K562 (cell line): ENCODE results near the gene ANKH. TPM values are rescaled to one million over a fixed set of nuclear protein-coding genes. Genes with fewer than 3 reads are reported as not detected.

Experiments
- ATAC-seq: fragments of 200-7000 bp; cut with Tn5 transposase; 3 replicates; pipeline ENCODE4 v1.9.1; 2020; ENCODE audit warnings: moderate library complexity
- BruUV-seq: library from RNA; stranded (reverse); fragments of 400-500 nt; replicated peaks from 2 replicates; lab custom pipeline; 2021; lab: Mats Ljungman, UMichigan
- CTCF ChIA-PET: fragments of 300-600 bp; formaldehyde crosslinking; extraction: SDS; loops from one replicate; lab custom pipeline; 2021; ENCODE audit warnings: low intra/inter-chr PET ratio; lab: Yijun Ruan, JAX
- POLR2A ChIA-PET: fragments of 300-600, 350-650 bp; sonication (Branson Sonifier 250); formaldehyde crosslinking; extraction: SDS; loops from one replicate; lab custom pipeline; 2021; ENCODE audit warnings: antibody characterized with exemption, inconsistent platforms; lab: Yijun Ruan, JAX
- DNase-seq, 4 experiments: peaks; one replicate each; pipeline versions ENCODE4 v3.0.0 to v3.0.0-alpha.2; 2011 to 2018; ENCODE audit warnings: low spot score in 3 of 4, mixed read lengths in 3 of 4; ENCODE audit errors: extremely low read depth in 1 of 4
- FAIRE-seq: peaks from 2 replicates; lab custom pipeline; 2011; peaks lifted over from hg19 to GRCh38; lab: Jason Lieb, UNC
- H2AFZ ChIP-seq: 2 replicates; pipeline ENCODE4 v1.6.0; 2011; ENCODE audit warnings: low read depth, low read length, control low read depth, inconsistent platforms
- H3K27ac ChIP-seq: fragments of 200-600 bp; 3 replicates; pipeline ENCODE4 v1.8.0; 2011; ENCODE audit warnings: low read depth, mild to moderate bottlenecking, control low read depth, inconsistent platforms, low read length, moderate library complexity, mixed read lengths; ENCODE audit errors: extremely low read depth
- H3K27me3 ChIP-seq, 2 experiments: fragments of 300-600 bp in 1 of 2; 2 replicates in 1 of 2; 3 replicates in 1 of 2; pipeline versions ENCODE4 v1.6.0 to v1.8.0; 2011; ENCODE audit warnings: inconsistent platforms in 2 of 2, low read length in 2 of 2, mild to moderate bottlenecking in 1 of 2, mixed read lengths in 1 of 2, moderate library complexity in 1 of 2; ENCODE audit not compliant: control insufficient read depth in 2 of 2, insufficient read depth in 2 of 2
- H3K36me3 ChIP-seq: fragments of 300-600 bp; 3 replicates; pipeline ENCODE4 v1.8.0; 2011; ENCODE audit warnings: mild to moderate bottlenecking, low read length, inconsistent platforms; ENCODE audit not compliant: control insufficient read depth, insufficient read depth
- H3K4me1 ChIP-seq, 2 experiments: fragments of 200-600 bp in 1 of 2; replicated peaks in 1 of 2; 2 replicates in 1 of 2; 3 replicates in 1 of 2; pipeline versions ENCODE4 v1.5.1 to v1.8.0; 2011; ENCODE audit warnings: inconsistent platforms in 2 of 2, low read length in 2 of 2, mild to moderate bottlenecking in 1 of 2, mixed read lengths in 1 of 2, moderate library complexity in 1 of 2; ENCODE audit not compliant: control insufficient read depth in 2 of 2, insufficient read depth in 2 of 2
- H3K4me2 ChIP-seq: 2 replicates; pipeline ENCODE4 v1.6.1; 2011; ENCODE audit warnings: low read length, control low read depth, inconsistent platforms, mixed read lengths; ENCODE audit not compliant: insufficient read depth
- H3K4me3 ChIP-seq: fragments of 200-600 bp; sonication (generic), shearing (Covaris generic); 2 replicates; pipeline ENCODE4 v1.5.1; 2016; ENCODE audit warnings: control low read depth, inconsistent platforms
- H3K79me2 ChIP-seq: fragments of 200-600 bp; 3 replicates; pipeline ENCODE4 v1.8.0; 2011; ENCODE audit warnings: low read length, inconsistent platforms; ENCODE audit not compliant: control insufficient read depth, insufficient read depth
- H3K9ac ChIP-seq, 2 experiments: 2 replicates each; pipeline versions ENCODE4 v1.6.0 to v1.6.1; 2011; ENCODE audit warnings: low read depth in 2 of 2, low read length in 2 of 2, control low read depth in 1 of 2, inconsistent platforms in 1 of 2, mild to moderate bottlenecking in 1 of 2, mixed read lengths in 1 of 2; ENCODE audit not compliant: insufficient read depth in 1 of 2
- H3K9me1 ChIP-seq: one replicate; pipeline ENCODE4 v1.6.0; 2011; ENCODE audit warnings: inconsistent platforms, mild to moderate bottlenecking, low read length, moderate library complexity; ENCODE audit not compliant: control insufficient read depth, insufficient read depth
- H3K9me3 ChIP-seq: replicated peaks from 2 replicates; pipeline ENCODE4 v1.5.1; 2011; ENCODE audit warnings: low read depth, low read length, inconsistent platforms; ENCODE audit not compliant: control insufficient read depth, insufficient read depth
- H4K20me1 ChIP-seq: replicated peaks from 2 replicates; pipeline ENCODE4 v1.6.1; 2011; ENCODE audit warnings: low read length, inconsistent platforms, mixed read lengths; ENCODE audit not compliant: control insufficient read depth, insufficient read depth
- ATF7 ChIP-seq: fragments of 450-650 bp; IDR thresholded peaks from 2 replicates; pipeline ENCODE4 v1.7.1; 2014; ENCODE audit warnings: mild to moderate bottlenecking, moderate library complexity
- GABPB1 ChIP-seq: sonication (generic); formaldehyde crosslinking; IDR thresholded peaks from 2 replicates; pipeline ENCODE4 v1.8.0; 2022; ENCODE audit warnings: mild to moderate bottlenecking, missing genetic modification reagents
- JUN ChIP-seq, 2 experiments: sonication (generic) in 1 of 2; formaldehyde crosslinking in 1 of 2; IDR thresholded peaks; 2 replicates each; pipeline versions ENCODE4 v1.6.1 to v1.8.0; 2012 to 2022; ENCODE audit warnings: borderline replicate concordance in 2 of 2, mild to moderate bottlenecking in 2 of 2, improper control_type of control experiment in 1 of 2, low read depth in 1 of 2, low read length in 1 of 2, missing genetic modification reagents in 1 of 2
- RBBP5 ChIP-seq: fragments of 200-600 bp; sonication (generic); IDR thresholded peaks from 2 replicates; pipeline ENCODE4 v1.6.1; 2012; ENCODE audit warnings: borderline replicate concordance, mild to moderate bottlenecking, low read length, control low read depth, inconsistent platforms; ENCODE audit not compliant: insufficient read depth, poor library complexity, severe bottlenecking
- XRCC4 ChIP-seq: IDR thresholded peaks from one replicate; pipeline ENCODE4 v1.6.1; 2011; ENCODE audit not compliant: insufficient read depth, insufficient read length; ENCODE audit errors: extremely low read depth
- ZFP30 ChIP-seq: fragments of 250-450 bp; sonication (Bioruptor Pico); IDR thresholded peaks from 2 replicates; pipeline ENCODE4 v1.8.0; 2022; ENCODE audit warnings: moderate library complexity, mild to moderate bottlenecking, inconsistent platforms, borderline replicate concordance
- ZNF239 ChIP-seq: fragments of 250-450 bp; sonication (Bioruptor Pico); IDR thresholded peaks from 2 replicates; pipeline ENCODE4 v1.4.0; 2020; ENCODE audit warnings: mild to moderate bottlenecking
- ZNF551 ChIP-seq: fragments of 250-450 bp; sonication (Bioruptor Pico); IDR thresholded peaks from 2 replicates; pipeline ENCODE4 v1.5.0; 2021; ENCODE audit warnings: mild to moderate bottlenecking, moderate library complexity
- WGBS: fragments of 100-300 bp; shearing (Covaris generic); methylation state at CpG from one replicate; pipeline ENCODE4 v1.1.6; 2016; ENCODE audit warnings: low coverage, mixed read lengths; ENCODE audit not compliant: insufficient coverage; ENCODE audit errors: missing lambda C conversion rate; 5-methylcytosine and 5-hydroxymethylcytosine counted together
- in situ Hi-C: fragments of 300-500 bp; cut with MboI; formaldehyde crosslinking; loops from 4 replicates; pipeline ENCODE4 v1.15.0; 2018; ENCODE audit warnings: inconsistent platforms, mixed read lengths
- intact Hi-C: fragments of 100-400 bp; cut with micrococcal nuclease; formaldehyde crosslinking; loops from 2 replicates; pipeline ENCODE4 v1.14.2; 2022
- polyA plus RNA-seq, 8 experiments: library from polyadenylated mRNA; depleted of rRNA in 4 of 8; stranded (reverse) in 5 of 8; unstranded in 3 of 8; fragments of >200 nt; fragmentation: Nextera tagmentation in 2 of 8; fragmentation: Illumina TruSeq in 1 of 8; extraction: Ambion mirVana in 2 of 8; extraction: Trizol in 1 of 8; gene quantifications; 2 replicates each; pipeline versions ENCODE4 v1.2.1 to v1.2.3, GENCODE V29; 2011 to 2014; ENCODE audit warnings: inconsistent platforms in 1 of 8, missing spikeins in 1 of 8
- total RNA-seq, 7 experiments: library from RNA; depleted of rRNA in 6 of 7; stranded (reverse); fragments of >200 nt in 6 of 7; fragmentation: Illumina TruSeq in 2 of 7; extraction: Trizol in 2 of 7; gene quantifications; 2 replicates each; pipeline versions ENCODE4 v1.2.1 to v1.2.3, GENCODE V29; 2011 to 2021; ENCODE audit warnings: low replicate concordance in 1 of 7
- TF ChIP-seq, protein P1 (sequence below): fragments of 200-800 bp; sonication (Bioruptor generic); IDR thresholded peaks from 2 replicates; pipeline ENCODE4 v1.6.1; 2017; ENCODE audit warnings: missing genetic modification characterization, missing compliant biosample characterization
- TF ChIP-seq, protein P2 (sequence below): fragments of 150-350 bp; IDR thresholded peaks from 2 replicates; pipeline ENCODE4 v1.6.1; 2014; ENCODE audit warnings: low read depth, mild to moderate bottlenecking, low read length, borderline replicate concordance

Gene ANKH
- total and polyA plus RNA-seq, 9 of the 15 experiments (the other 6 are each of a cell fraction or from before 2014, with no cell fraction given) = 0.79 to 12.2 (median 4.5) TPM

DNA sequence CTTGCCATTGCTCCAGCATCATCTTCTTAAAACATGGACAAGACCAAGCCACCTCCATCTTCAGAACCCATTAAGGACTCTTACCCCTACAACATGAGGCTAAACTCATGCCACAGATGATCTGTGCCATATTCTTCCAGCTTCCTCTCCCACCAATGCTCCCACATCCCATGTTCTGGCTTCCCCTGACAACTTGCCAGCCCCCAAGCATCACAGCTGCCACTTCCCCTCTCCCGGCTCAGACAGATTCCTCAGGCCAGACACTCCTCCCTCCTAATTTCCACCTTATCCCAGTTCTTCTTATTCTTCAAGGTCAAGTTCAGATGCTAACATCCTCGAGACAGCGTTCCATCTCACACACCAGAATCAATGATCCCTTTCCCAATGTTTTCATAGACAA is 57.8 kb downstream of the ANKH start:
- intact Hi-C loops = no loop called here
- ATAC-seq = no peak
- CTCF ChIA-PET = no interaction called here
- FAIRE-seq = no peak
- Histone ChIP-seq H3K36me3 (no peaks in the 10 kb centered on the region), H3K9me1 (no peaks in the 10 kb centered on the region), H3K9me3 (no peaks in the 10 kb centered on the region), H3K4me2 (no peak overlapping the region)
- BruUV-seq = no TSS peak
- DNase-seq = no peak
- TF ChIP-seq ZNF239 (CRISPR knock-in tag) (no peak), ATF7 (no peak), XRCC4 (no peak), ZFP30 (no peak)
- TF ChIP-seq, all 486 proteins: peak for 0
- peaks cover 0 to 4% of the 10 kb centered on the region in 2 experiments; a peak in 1 of 5 replicates for H3K4me1 ChIP-seq
- 5% methylated on average over 3 of the region's 3 CpGs for whole genome bisulfite sequencing
- no peak overlapping the region for H3K27ac ChIP-seq
- H4K20me1 ChIP-seq = no peaks in the 10 kb centered on the region; the same call in 1 of the 2 replicates
- H3K79me2 ChIP-seq = no peaks in the 10 kb centered on the region
- H3K27me3 ChIP-seq = no peaks in the 10 kb centered on the region; a peak in 3 of 5 replicates
- H3K9ac ChIP-seq = no peak overlapping the region
- in situ Hi-C loops = no loop called here
- no peak overlapping the region for H2AFZ ChIP-seq
- H3K4me3 ChIP-seq = no peak overlapping the region
- POLR2A ChIA-PET = interaction anchor here (0.6 to 0.9 kb wide), 3 partner anchors 12 to 41 kb away, joined by 3 to 5 read pairs (median 3); no protein-coding TSS in a partner anchor

DNA sequence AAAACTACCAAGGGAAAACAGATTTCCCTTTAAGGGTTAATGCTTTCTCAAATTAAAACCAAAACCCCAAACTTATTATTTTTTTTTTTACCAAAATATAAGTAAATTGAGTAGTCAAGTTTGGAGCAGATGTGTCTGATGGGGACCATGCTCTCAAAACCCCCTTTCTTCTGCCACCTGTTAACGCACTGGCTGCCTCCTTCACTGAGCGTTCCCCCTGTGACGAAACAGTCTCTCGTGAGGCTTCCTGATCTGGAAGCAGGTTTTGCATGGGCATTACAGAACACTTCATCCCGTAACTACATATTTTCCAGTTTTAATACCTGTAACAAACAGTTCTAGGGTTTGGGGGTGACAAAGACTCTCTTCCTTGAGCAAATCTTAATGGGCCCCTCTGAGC is 59.4 kb downstream of the ANKH start:
- Histone ChIP-seq H3K9ac (no peak overlapping the region), H3K27me3 (no peaks in the 10 kb centered on the region; a peak in 3 of 5 replicates), H3K4me2 (no peak overlapping the region), H3K27ac (no peak overlapping the region), H2AFZ (no peak overlapping the region), H3K36me3 (no peaks in the 10 kb centered on the region), H3K79me2 (no peaks in the 10 kb centered on the region), H3K4me3 (no peak overlapping the region), H4K20me1 (no peaks in the 10 kb centered on the region; the same call in 1 of the 2 replicates), H3K9me3 (no peaks in the 10 kb centered on the region; the same call in 1 of the 2 replicates), H3K9me1 (no peaks in the 10 kb centered on the region), H3K4me1 (peaks cover 0 to 4% of the 10 kb centered on the region in 2 experiments; a peak in 1 of 5 replicates)
- FAIRE-seq = no peak
- no TSS peak for BruUV-seq
- ChIA-PET POLR2A (no interaction called here), CTCF (no interaction called here)
- no peak for DNase-seq
- WGBS = 17% methylated on average over 5 of the region's 5 CpGs
- in situ Hi-C loops = no loop called here
- intact Hi-C loops = no loop called here
- ATAC-seq = no peak
- TF ChIP-seq JUN (IDR thresholded peaks at IDR 0.05; ENCODE audit: borderline replicate concordance, low read depth, low read length) (no peak), JUN (CRISPR knock-in tag; IDR thresholded peaks at IDR 0.05; ENCODE audit: borderline replicate concordance) (no peak), RBBP5 (no peak), ZNF551 (no peak), GABPB1 (CRISPR knock-in tag) (no peak)
- TF ChIP-seq, protein P1, sequence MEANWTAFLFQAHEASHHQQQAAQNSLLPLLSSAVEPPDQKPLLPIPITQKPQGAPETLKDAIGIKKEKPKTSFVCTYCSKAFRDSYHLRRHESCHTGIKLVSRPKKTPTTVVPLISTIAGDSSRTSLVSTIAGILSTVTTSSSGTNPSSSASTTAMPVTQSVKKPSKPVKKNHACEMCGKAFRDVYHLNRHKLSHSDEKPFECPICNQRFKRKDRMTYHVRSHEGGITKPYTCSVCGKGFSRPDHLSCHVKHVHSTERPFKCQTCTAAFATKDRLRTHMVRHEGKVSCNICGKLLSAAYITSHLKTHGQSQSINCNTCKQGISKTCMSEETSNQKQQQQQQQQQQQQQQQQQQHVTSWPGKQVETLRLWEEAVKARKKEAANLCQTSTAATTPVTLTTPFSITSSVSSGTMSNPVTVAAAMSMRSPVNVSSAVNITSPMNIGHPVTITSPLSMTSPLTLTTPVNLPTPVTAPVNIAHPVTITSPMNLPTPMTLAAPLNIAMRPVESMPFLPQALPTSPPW (CRISPR knock-in tag) = no peak
- TF ChIP-seq, protein P2, sequence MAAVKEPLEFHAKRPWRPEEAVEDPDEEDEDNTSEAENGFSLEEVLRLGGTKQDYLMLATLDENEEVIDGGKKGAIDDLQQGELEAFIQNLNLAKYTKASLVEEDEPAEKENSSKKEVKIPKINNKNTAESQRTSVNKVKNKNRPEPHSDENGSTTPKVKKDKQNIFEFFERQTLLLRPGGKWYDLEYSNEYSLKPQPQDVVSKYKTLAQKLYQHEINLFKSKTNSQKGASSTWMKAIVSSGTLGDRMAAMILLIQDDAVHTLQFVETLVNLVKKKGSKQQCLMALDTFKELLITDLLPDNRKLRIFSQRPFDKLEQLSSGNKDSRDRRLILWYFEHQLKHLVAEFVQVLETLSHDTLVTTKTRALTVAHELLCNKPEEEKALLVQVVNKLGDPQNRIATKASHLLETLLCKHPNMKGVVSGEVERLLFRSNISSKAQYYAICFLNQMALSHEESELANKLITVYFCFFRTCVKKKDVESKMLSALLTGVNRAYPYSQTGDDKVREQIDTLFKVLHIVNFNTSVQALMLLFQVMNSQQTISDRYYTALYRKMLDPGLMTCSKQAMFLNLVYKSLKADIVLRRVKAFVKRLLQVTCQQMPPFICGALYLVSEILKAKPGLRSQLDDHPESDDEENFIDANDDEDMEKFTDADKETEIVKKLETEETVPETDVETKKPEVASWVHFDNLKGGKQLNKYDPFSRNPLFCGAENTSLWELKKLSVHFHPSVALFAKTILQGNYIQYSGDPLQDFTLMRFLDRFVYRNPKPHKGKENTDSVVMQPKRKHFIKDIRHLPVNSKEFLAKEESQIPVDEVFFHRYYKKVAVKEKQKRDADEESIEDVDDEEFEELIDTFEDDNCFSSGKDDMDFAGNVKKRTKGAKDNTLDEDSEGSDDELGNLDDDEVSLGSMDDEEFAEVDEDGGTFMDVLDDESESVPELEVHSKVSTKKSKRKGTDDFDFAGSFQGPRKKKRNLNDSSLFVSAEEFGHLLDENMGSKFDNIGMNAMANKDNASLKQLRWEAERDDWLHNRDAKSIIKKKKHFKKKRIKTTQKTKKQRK = no peak
